HL-60 (cell line): Measurements from ENCODE around the gene PCDHA11.

Source experiments
- DNase-seq, 2 experiments: peaks; one replicate each; pipeline ENCODE4 v3.0.0-alpha.2; 2010 to 2020; ENCODE audit warnings: low read depth in 1 of 2, low spot score in 1 of 2
- H3K27ac ChIP-seq: fragments of 250-450 bp; sonication (Bioruptor Pico); replicated peaks from 2 replicates; pipeline ENCODE4 v1.5.1; 2020; ENCODE audit warnings: mild to moderate bottlenecking, moderate library complexity
- H3K27me3 ChIP-seq: fragments of 250-450 bp; sonication (Bioruptor Pico); 2 replicates; pipeline ENCODE4 v1.5.1; 2021; ENCODE audit warnings: mild to moderate bottlenecking, moderate library complexity; ENCODE audit not compliant: insufficient read depth, poor library complexity, severe bottlenecking
- H3K4me3 ChIP-seq: replicated peaks from 2 replicates; pipeline ENCODE4 v1.5.1; 2011; ENCODE audit warnings: mild to moderate bottlenecking, control low read depth, low read length; ENCODE audit not compliant: insufficient read depth
- CTCF ChIP-seq: IDR thresholded peaks from one replicate; pipeline ENCODE4 v1.5.1; 2011; ENCODE audit warnings: low read length, control low read depth, inconsistent platforms; ENCODE audit not compliant: insufficient read depth
- GABPA ChIP-seq: IDR thresholded peaks from 2 replicates; pipeline ENCODE4 v1.6.1; 2012; ENCODE audit warnings: low read depth
- POLR2AphosphoS5 ChIP-seq: IDR thresholded peaks from 2 replicates; pipeline ENCODE4 v1.6.1; 2012; ENCODE audit warnings: low read depth
- SPI1 ChIP-seq: IDR thresholded peaks from 2 replicates; pipeline ENCODE4 v1.6.1; 2012; ENCODE audit warnings: low read depth, mild to moderate bottlenecking, borderline replicate concordance
- TF ChIP-seq, protein P1 (sequence below): IDR thresholded peaks from 2 replicates; pipeline ENCODE4 v1.6.1; 2012; ENCODE audit warnings: low read depth; ENCODE audit not compliant: insufficient replicate concordance

PCDHA11 gene

DNA sequence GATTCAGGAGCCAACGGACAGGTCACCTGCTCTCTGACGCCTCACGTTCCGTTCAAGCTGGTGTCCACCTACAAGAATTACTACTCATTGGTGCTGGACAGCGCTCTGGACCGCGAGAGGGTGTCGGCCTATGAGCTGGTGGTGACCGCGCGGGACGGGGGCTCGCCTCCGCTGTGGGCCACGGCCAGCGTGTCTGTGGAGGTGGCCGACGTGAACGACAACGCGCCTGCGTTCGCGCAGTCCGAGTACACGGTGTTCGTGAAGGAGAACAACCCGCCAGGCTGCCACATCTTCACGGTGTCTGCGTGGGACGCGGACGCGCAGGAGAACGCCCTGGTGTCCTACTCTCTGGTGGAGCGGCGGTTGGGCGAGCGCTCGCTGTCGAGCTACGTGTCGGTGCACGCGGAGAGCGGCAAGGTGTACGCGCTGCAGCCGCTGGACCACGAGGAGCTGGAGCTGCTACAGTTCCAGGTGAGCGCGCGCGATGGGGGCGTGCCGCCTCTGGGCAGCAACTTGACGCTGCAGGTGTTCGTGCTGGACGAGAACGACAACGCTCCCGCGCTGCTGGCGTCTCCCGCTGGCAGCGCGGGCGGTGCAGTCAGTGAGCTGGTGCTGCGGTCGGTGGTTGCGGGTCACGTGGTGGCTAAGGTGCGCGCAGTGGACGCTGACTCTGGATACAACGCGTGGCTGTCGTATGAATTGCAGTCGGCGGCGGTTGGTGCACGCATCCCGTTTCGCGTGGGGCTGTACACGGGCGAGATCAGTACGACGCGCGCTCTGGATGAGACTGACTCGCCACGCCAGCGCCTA, 11.4 kb upstream of the PCDHA11 start:
- TF ChIP-seq, protein P1, sequence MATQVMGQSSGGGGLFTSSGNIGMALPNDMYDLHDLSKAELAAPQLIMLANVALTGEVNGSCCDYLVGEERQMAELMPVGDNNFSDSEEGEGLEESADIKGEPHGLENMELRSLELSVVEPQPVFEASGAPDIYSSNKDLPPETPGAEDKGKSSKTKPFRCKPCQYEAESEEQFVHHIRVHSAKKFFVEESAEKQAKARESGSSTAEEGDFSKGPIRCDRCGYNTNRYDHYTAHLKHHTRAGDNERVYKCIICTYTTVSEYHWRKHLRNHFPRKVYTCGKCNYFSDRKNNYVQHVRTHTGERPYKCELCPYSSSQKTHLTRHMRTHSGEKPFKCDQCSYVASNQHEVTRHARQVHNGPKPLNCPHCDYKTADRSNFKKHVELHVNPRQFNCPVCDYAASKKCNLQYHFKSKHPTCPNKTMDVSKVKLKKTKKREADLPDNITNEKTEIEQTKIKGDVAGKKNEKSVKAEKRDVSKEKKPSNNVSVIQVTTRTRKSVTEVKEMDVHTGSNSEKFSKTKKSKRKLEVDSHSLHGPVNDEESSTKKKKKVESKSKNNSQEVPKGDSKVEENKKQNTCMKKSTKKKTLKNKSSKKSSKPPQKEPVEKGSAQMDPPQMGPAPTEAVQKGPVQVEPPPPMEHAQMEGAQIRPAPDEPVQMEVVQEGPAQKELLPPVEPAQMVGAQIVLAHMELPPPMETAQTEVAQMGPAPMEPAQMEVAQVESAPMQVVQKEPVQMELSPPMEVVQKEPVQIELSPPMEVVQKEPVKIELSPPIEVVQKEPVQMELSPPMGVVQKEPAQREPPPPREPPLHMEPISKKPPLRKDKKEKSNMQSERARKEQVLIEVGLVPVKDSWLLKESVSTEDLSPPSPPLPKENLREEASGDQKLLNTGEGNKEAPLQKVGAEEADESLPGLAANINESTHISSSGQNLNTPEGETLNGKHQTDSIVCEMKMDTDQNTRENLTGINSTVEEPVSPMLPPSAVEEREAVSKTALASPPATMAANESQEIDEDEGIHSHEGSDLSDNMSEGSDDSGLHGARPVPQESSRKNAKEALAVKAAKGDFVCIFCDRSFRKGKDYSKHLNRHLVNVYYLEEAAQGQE: peak; percentile 28
- TF ChIP-seq CTCF: no peak
- DNase-seq: no peak
- no peaks in the 10 kb centered on the region for H3K27me3 ChIP-seq
- H3K4me3 ChIP-seq: no peak overlapping the region
- no peak overlapping the region for H3K27ac ChIP-seq

DNA sequence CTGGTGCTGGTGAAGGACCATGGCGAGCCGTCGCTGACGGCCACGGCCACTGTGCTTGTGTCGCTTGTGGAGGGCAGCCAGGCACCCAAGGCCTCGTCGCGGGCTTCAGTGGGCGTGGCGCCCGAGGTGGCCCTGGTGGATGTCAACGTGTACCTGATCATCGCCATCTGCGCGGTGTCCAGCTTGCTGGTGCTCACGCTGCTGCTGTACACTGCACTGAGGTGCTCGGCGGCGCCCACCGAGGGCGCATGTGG, 10.8 kb upstream of the PCDHA11 start:
- TF ChIP-seq, protein P1: no peak
- TF ChIP-seq CTCF (no peak), GABPA (no peak), POLR2AphosphoS5 (no peak), SPI1 (no peak)
- Histone ChIP-seq H3K27ac (no peak overlapping the region), H3K27me3 (no peaks in the 10 kb centered on the region), H3K4me3 (no peak overlapping the region)
- no peak for DNase-seq

GRCh38 chr5:140862441-140863295, 6.1 kb upstream of the PCDHA11 start:
- no peak overlapping the region for H3K4me3 ChIP-seq
- DNase-seq: no peak
- no peak overlapping the region for H3K27ac ChIP-seq
- TF ChIP-seq GABPA (no peak), SPI1 (no peak)
- TF ChIP-seq, protein P1: no peak
- no peaks in the 10 kb centered on the region for H3K27me3 ChIP-seq
